ENCODE measurements around the gene NEDD4L.
"Not testable (repeated sequence)": the region's sequence is repeated elsewhere in the genome, so short reads cannot be mapped to it uniquely, and the experiment has no call there.

NEDD4L gene

DNA sequence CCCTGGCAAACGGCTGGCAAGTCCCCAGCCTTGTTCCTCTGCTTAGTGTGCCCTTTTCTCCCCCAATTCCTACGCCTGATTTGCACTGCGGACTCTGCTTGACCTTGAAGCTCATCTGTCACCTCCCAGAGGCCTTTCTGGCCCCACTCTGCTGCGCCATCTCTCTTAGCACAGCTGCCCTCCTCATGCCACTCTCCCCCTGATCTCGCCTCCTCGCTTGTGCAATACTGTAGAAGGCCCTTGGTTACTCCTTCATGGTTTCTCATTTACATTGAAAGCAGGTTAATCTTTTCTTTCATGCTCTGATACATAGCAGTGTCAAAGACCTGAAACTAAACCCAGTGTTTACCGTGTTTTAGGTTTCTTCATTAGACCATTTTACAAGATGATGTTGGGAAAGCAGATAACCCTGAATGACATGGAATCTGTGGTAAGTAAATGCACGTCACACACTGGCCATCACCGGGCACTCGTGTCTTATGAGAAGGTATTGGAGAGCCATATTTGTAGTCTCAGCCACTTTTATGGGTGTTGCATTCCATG, 326.1 kb downstream of the NEDD4L start:
- Mint-ChIP-seq H3K27me3 (no peaks in the 10 kb centered on the region), H3K27ac (no peak overlapping the region), H3K36me3 (ENCODE audit: low read depth) (no peaks in the 10 kb centered on the region), H3K4me1 (ENCODE audit: low read depth) (peaks cover 2% of the 10 kb centered on the region), H3K4me3 (no peak overlapping the region), H3K9me3 (no peaks in the 10 kb centered on the region)
- no peak for DNase-seq

DNA sequence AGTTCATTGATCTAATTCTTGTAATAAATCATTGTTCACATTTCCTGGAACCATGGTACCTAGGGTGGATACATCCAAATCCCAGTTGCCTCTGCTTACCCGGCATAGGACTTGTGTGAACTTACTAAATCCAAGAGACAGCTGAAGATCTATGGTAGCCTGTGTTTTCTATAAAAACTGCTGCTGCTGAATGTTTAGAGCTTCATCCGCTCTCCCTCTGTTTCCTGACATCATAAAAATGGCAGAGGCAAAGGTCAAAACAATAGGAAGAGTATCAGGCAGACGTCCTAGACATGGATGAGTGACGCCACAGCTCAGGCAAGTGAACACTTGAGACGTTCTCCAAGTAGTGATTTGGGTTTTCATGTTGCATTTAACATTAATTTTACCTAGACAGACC, 326.6 kb downstream of the NEDD4L start:
- Mint-ChIP-seq H3K4me3 (no peak overlapping the region), H3K9me3 (no peaks in the 10 kb centered on the region), H3K27ac (no peak overlapping the region), H3K27me3 (no peaks in the 10 kb centered on the region), H3K4me1 (ENCODE audit: low read depth) (no peaks in the 10 kb centered on the region), H3K36me3 (ENCODE audit: low read depth) (no peaks in the 10 kb centered on the region)
- no peak for DNase-seq

DNA sequence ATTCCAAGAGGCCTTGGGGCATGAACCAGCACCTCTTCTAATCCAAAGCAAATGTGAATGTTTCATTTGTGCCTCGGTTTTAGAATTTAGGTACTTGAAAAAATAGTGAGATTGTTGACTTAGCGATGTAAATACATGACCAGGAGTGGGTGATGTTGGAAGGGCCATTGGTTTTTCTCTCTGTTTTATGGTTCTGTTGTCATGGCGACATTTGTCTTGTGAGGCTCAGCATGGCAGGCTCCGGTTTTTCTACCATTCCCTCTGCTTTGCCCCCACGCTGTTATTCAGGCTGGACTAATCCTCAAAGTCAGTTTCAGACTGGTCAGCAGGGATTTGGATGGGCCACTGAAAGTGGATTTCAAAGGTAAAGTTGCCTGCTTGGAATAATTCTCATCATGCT, 329.5 kb downstream of the NEDD4L start:
- H3K36me3 Mint-ChIP-seq (ENCODE audit: low read depth), result no peaks in the 10 kb centered on the region
- no peak overlapping the region for H3K27ac Mint-ChIP-seq
- H3K9me3 Mint-ChIP-seq, result no peaks in the 10 kb centered on the region
- no peak for DNase-seq
- H3K4me1 Mint-ChIP-seq (ENCODE audit: low read depth), result no peaks in the 10 kb centered on the region
- no peaks in the 10 kb centered on the region for H3K27me3 Mint-ChIP-seq
- no peak overlapping the region for H3K4me3 Mint-ChIP-seq

DNA sequence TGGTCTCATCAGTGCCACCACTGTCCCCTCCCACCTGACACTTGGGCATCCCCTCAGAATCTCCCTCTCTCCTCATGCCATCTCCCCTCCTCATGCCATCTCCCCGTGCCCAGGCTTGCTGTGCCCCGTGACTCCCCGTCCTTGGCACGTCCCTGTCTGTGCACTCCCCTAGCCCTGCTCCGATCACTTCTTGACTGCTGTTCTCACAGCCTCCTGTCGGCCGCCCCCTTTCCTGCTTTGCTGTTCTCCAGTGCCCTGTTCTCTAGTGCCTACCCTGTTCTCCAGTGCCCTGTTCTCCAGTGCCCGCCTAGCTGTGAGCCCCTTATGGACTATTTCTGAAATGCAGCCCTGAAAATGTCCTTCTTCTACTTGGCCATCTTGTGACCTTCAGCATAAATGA, 331.0 kb downstream of the NEDD4L start:
- Mint-ChIP-seq H3K27me3 (no peaks in the 10 kb centered on the region), H3K27ac (no peak overlapping the region), H3K9me3 (no peaks in the 10 kb centered on the region), H3K4me3 (no peak overlapping the region), H3K4me1 (ENCODE audit: low read depth) (no peaks in the 10 kb centered on the region), H3K36me3 (ENCODE audit: low read depth) (no peaks in the 10 kb centered on the region)
- DNase-seq, result no peak

DNA sequence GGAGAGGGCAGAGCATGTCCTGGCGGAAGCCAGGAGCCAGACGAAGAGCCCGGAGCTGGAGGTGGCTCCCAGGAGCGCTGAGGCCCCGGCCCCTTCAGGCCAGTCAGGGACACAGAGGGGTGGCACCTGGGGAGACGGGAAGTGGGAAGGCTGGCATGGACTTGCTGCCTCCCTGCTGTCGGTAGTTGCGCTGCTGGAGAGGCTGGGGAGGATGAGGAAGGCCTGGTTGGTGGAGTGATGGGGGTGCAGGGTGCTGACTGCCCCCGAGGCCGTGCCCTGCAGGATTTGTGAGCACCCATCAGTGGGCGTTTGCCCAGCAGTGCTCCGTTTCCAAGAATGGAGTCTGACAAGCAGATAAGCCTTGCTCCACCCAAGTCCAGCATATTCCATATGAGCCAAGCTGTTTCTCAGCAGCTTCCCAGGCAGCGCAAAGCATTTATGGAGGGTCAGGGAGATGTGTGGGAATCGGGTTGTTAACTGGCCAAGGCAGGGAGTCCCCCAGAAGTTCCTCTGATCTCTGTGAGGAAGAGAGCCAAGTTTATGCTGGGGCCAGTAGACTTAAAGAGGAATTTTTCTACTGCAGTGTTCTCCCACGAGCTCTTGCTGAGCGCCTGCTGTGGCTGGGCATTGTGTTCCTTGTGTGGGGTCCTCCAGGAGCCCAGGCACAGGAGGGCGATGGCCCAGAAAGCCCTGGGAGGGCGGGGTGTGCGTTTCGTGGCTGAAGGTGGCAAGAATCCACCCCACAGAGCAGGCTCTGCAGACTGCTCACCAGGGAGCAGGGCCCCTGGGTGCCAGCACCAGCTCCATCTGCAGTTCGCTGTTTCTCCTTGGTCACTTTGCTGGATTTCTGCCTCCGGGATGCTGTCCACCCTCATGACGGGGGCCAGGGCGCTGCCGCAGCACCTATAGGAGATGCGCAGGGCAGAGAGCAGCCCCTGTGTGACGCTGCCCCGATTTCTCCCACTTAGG, 334.7 kb downstream of the NEDD4L start:
- Mint-ChIP-seq H3K9me3 (no peaks in the 10 kb centered on the region), H3K27ac (no peak overlapping the region), H3K36me3 (ENCODE audit: low read depth) (no peaks in the 10 kb centered on the region), H3K4me3 (no peak overlapping the region), H3K27me3 (no peaks in the 10 kb centered on the region), H3K4me1 (ENCODE audit: low read depth) (no peaks in the 10 kb centered on the region)
- no peak for DNase-seq

DNA sequence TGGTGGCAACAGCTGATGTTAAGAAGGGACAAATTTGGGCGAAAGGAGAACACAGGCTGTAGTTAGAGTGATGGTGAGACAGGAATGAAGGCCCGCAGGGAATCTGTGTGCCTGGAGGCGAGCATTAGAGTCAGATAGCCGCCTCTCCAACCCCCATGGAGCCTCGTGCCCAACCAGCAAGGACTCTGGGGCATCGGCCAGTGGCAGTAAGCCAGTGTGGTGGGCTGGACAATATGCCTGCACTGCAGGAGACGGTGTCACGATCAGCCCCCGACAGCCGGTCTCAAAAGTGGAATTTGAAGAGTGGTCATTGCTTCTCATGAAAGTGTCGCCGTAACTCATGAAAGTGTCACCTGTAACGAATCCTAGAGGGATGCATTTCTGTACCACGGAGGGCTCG, 335.4 kb downstream of the NEDD4L start:
- Mint-ChIP-seq H3K27ac (no peak overlapping the region), H3K4me3 (no peak overlapping the region), H3K4me1 (ENCODE audit: low read depth) (no peaks in the 10 kb centered on the region), H3K9me3 (no peaks in the 10 kb centered on the region), H3K27me3 (no peaks in the 10 kb centered on the region), H3K36me3 (ENCODE audit: low read depth) (no peaks in the 10 kb centered on the region)
- no peak for DNase-seq

DNA sequence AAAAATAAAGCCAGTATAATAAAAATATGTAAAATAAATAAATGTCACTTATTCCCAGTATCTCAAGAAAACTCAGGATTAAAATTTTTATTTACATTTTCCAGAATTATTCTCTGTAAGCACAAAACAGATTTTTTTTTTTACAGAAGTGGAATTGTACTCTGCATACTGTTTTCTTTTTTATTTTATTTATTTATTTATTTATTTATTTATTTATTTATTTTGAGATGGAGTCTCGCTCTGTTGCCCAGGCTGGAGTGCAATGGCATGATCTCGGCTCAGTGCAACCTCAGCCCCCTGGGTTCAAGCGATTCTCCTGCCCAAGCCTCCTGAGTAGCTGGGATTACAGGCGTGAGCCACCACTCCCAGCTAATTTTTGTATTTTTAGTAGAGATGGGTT, 336.1 kb downstream of the NEDD4L start:
- not testable (repeated sequence) for H3K4me1 Mint-ChIP-seq (ENCODE audit: low read depth); H3K4me3 Mint-ChIP-seq; H3K9me3 Mint-ChIP-seq; H3K36me3 Mint-ChIP-seq (ENCODE audit: low read depth); H3K27ac Mint-ChIP-seq; DNase-seq; H3K27me3 Mint-ChIP-seq

DNA sequence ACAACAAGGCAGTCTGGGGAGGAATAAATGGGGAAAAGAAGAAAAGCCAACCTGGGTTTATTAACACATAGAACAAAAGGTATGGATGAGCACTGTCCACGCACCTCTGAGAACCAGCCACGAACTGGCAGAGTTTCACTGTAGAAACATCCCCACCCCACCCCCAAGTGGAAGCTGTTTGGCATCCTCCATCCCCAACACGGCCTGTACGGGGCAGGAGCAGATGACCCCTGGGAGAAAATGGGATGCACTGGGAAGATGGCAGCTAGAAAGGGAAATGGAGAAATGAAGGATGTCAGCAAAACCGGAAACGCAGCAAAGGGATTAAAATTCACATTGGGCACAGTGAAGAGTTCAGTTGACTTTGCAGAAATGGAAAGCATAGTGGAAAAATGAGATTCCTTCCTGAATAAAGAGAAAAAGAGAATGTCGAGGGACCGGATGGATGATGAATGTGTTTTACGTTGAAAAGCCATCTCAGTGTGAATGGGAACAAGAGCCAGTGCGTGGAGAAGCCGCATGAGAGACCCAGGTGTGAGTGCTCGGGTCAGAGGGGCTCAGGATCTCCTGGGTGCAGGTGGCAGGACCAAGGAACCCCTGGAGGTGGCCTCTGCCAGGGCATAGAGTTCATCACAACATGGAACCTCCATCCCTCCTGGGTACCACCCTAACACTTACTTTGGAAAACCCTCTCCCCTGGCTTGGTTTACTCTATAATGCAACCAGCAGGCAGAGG, 337.8 kb downstream of the NEDD4L start:
- H3K9me3 Mint-ChIP-seq, result no peaks in the 10 kb centered on the region
- H3K36me3 Mint-ChIP-seq (ENCODE audit: low read depth), result no peaks in the 10 kb centered on the region
- H3K4me1 Mint-ChIP-seq (ENCODE audit: low read depth), result no peaks in the 10 kb centered on the region
- H3K27ac Mint-ChIP-seq, result no peak overlapping the region
- no peak for DNase-seq
- H3K27me3 Mint-ChIP-seq, result no peaks in the 10 kb centered on the region
- no peak overlapping the region for H3K4me3 Mint-ChIP-seq

DNA sequence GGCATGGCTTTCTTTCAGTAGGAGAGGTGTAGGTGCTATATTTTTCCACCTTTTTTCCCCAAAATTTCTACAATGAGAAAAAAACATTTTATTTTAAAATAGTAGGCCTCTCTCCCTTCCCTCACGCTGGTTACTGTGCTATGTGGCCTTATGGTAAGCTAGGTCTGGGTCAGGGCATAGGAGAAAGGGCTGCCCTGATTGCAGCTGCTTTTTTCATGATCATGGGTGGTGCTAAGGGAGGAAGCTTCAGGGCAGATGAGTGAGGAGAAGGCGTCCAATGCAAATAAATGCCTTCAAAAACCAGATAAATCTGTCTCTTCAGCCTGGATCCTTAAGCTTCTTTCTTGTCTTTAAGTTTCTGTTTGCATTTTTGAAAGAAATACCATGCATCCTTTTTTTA, 338.4 kb downstream of the NEDD4L start:
- no peak for DNase-seq
- no peak overlapping the region for H3K4me3 Mint-ChIP-seq
- H3K4me1 Mint-ChIP-seq (ENCODE audit: low read depth), result no peaks in the 10 kb centered on the region
- no peaks in the 10 kb centered on the region for H3K9me3 Mint-ChIP-seq
- no peaks in the 10 kb centered on the region for H3K27me3 Mint-ChIP-seq
- H3K36me3 Mint-ChIP-seq (ENCODE audit: low read depth), result no peaks in the 10 kb centered on the region
- H3K27ac Mint-ChIP-seq, result no peak overlapping the region

DNA sequence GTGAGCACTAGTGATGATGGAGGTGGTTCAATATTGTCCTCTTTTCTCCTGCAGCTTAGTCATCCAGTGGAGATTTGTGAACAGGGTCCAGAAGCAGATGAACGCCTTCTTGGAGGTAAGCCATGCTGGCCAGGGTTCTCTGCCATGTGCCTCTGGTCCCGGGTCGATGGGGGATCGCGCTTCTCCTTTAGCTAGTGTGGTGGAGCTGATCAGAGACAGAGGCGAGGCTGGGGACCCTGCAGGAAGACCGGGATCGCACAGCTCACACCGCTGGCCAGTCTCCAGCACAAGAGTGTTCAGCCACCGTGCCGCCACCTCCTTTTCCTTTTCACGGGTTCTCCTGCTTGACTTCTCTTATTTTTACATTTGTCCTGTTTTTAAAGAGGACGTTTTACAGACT, 341.4 kb downstream of the NEDD4L start:
- no peak overlapping the region for H3K4me3 Mint-ChIP-seq
- DNase-seq, result no peak
- no peak overlapping the region for H3K27ac Mint-ChIP-seq
- no peaks in the 10 kb centered on the region for H3K4me1 Mint-ChIP-seq (ENCODE audit: low read depth)
- no peaks in the 10 kb centered on the region for H3K27me3 Mint-ChIP-seq
- H3K9me3 Mint-ChIP-seq, result no peaks in the 10 kb centered on the region
- no peaks in the 10 kb centered on the region for H3K36me3 Mint-ChIP-seq (ENCODE audit: low read depth)

DNA sequence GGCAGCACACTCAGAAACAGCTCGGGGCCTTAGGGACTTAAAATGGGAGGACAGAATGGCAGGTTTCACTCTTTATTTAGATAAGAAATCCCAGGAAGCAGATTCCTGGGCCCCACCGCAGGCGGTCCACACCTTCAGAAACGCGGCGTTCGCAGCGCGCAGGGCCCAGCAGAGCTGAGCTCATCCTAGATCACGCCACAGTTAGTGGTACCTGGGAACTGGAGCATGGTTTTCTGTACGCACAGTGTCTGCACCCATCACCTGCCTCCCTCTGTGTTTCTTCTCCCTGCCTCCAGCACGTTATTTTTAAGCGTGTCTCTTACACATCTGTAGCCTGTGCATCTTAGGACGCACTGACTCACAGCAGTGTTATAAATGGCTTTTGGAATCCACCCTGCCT, 342.8 kb downstream of the NEDD4L start:
- no peak overlapping the region for H3K4me3 Mint-ChIP-seq
- no peaks in the 10 kb centered on the region for H3K36me3 Mint-ChIP-seq (ENCODE audit: low read depth)
- H3K27me3 Mint-ChIP-seq, result no peaks in the 10 kb centered on the region
- no peak overlapping the region for H3K27ac Mint-ChIP-seq
- DNase-seq, result no peak
- H3K9me3 Mint-ChIP-seq, result no peaks in the 10 kb centered on the region
- H3K4me1 Mint-ChIP-seq (ENCODE audit: low read depth), result no peaks in the 10 kb centered on the region

DNA sequence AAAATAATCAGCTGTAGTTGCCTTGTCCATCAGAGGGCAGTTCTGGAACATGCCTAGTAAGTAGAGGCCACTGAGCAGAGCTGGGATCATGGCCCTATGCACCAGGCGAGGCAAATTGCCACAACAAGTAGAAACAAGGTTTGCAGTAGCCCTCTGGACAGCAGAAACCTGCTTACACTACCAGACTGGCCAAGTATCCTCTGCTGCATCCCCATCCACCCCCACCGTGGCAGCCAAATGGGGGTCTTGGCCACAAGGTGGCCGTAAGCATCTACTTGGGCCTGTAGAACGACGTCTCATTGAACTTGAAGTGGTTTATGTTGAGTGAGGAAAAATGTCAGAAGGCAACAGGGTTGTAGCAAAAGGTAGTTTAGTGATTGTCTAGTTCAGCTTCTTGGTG, 343.7 kb downstream of the NEDD4L start:
- H3K27ac Mint-ChIP-seq, result no peak overlapping the region
- H3K27me3 Mint-ChIP-seq, result no peaks in the 10 kb centered on the region
- no peak for DNase-seq
- no peaks in the 10 kb centered on the region for H3K4me1 Mint-ChIP-seq (ENCODE audit: low read depth)
- no peak overlapping the region for H3K4me3 Mint-ChIP-seq
- no peaks in the 10 kb centered on the region for H3K9me3 Mint-ChIP-seq
- H3K36me3 Mint-ChIP-seq (ENCODE audit: low read depth), result no peaks in the 10 kb centered on the region

DNA sequence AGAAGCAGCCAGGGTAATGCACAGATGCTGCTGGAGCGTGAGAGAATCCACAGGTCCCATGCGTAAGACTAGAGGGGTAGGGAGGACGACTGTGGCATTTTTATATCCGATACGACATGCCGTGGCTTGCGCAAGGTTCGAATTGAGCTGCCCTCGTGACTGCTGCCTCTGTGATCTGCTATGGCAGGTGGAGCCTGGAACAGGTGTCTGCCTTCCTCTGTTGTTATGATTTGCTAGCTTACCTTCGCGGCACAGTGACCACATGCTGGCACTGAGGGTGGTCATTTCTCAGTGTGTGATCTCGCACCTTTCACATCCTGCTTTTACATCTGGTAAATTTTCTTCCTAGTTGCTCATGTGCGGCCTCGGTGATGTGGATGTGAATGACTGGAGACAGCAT, 344.7 kb downstream of the NEDD4L start:
- DNase-seq, result no peak
- no peaks in the 10 kb centered on the region for H3K27me3 Mint-ChIP-seq
- H3K36me3 Mint-ChIP-seq (ENCODE audit: low read depth), result no peaks in the 10 kb centered on the region
- H3K9me3 Mint-ChIP-seq, result no peaks in the 10 kb centered on the region
- no peak overlapping the region for H3K27ac Mint-ChIP-seq
- no peak overlapping the region for H3K4me3 Mint-ChIP-seq
- no peaks in the 10 kb centered on the region for H3K4me1 Mint-ChIP-seq (ENCODE audit: low read depth)

DNA sequence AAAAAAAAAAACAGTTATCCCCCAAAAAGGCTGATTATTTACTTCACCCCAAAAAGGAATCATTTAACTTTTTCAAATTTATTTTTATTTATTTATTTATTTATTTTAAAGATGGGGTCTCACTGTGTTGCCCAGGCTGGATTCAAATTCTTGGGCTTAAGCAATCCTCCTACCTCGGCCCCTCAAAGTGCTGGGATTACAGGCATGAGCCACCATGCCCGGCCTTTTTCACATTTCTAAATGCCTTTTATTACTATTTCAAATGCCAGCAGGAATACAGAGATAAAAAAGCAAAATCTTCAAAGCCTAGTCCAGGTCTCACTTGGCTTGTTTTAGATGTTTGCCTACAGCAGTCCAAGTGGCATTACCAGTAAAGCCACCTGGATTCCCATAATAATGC, 345.7 kb downstream of the NEDD4L start:
- DNase-seq, result no peak
- no peaks in the 10 kb centered on the region for H3K27me3 Mint-ChIP-seq
- H3K36me3 Mint-ChIP-seq (ENCODE audit: low read depth), result no peaks in the 10 kb centered on the region
- no peaks in the 10 kb centered on the region for H3K9me3 Mint-ChIP-seq
- H3K27ac Mint-ChIP-seq, result no peak overlapping the region
- no peak overlapping the region for H3K4me3 Mint-ChIP-seq
- H3K4me1 Mint-ChIP-seq (ENCODE audit: low read depth), result no peaks in the 10 kb centered on the region

DNA sequence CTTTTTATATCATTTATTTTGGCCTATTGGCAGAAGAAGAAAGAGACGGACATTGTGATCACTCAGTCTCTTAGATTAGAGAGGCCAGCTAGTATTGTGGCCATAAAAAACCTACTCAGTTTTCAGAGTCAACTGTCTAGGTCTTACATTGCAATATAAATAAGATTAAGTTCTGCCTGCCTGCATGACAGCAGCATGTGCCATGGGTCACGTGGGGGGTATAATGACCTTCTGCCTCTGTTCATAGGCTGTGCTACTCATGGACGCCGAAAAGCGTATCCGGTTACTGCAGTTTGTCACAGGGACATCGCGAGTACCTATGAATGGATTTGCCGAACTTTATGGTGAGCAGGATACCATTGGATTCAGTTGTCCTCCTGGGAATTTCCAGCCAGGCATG, 346.4 kb downstream of the NEDD4L start:
- DNase-seq, result no peak

More for the DNA sequence above, 346.4 kb downstream of the NEDD4L start:
- no peak overlapping the region for H3K4me3 Mint-ChIP-seq
- no peak overlapping the region for H3K27ac Mint-ChIP-seq
- no peaks in the 10 kb centered on the region for H3K36me3 Mint-ChIP-seq (ENCODE audit: low read depth)
- H3K27me3 Mint-ChIP-seq, result no peaks in the 10 kb centered on the region
- no peaks in the 10 kb centered on the region for H3K9me3 Mint-ChIP-seq
- no peaks in the 10 kb centered on the region for H3K4me1 Mint-ChIP-seq (ENCODE audit: low read depth)
